GM18520 (cell line): ENCODE measurements around the gene MORC2.

ENCODE experiments used
- ATAC-seq: cut with Tn5 transposase; IDR thresholded peaks from one replicate; pipeline ENCODE4 v1.9.1; 2021; ENCODE audit not compliant: unreplicated experiment

MORC2 gene

DNA sequence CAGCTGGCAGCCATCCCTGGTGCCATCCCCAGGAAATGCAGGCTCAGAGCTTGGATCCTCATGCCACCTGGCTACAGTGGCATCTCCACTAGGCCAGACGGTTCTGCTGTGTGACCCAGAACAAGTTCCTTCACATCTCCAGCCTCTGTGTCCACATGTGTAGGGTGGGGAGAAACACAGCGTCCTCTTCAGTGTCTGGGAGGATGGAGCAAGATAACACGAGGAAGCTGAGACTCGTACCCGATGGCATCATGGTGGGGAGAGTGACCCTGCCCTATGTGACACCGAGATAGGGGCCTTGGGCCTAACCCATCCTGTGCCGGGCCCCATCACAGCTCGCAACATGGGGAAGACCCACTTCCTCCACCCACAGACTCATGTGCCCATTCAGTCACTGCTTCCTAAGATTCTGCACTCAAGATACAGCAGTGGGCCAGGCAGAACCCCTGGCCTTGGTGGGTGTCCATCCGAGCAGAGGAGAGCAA, 78.5 kb downstream of the MORC2 start:
- no peak for ATAC-seq

DNA sequence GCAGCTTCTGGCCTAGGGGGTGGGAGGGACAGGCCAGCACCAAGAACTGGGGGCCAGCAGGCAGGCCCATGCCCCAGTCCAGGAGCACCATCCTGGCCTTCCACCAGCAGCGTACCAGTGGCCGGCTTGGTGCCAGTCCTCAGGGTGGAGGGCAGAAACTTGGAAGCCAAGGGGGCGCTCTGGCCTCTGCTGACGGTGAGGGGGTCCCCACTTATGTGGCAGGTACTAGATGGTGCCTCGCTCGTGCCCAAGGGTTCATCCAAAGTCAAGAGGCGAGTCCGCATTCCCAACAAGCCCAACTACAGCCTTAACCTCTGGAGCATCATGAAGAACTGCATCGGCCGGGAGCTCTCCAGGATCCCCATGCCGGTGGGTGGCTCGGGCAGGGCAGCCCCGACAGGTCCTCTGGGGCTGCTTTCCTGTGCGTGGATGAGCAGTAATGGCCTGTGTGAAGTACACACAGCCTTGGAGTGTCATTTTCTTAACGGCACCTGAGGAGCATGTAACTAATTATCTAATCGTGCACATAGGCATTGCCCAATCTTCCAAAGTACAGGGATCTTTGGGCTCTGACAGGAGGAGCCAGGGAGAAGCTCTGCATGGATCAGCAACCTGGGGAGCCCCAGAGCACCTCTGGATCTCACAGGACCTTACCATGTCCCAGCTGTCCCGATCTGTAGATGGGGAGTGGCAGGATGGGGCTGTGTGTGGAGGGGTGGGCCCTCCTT, 79.1 kb downstream of the MORC2 start:
- no peak for ATAC-seq

DNA sequence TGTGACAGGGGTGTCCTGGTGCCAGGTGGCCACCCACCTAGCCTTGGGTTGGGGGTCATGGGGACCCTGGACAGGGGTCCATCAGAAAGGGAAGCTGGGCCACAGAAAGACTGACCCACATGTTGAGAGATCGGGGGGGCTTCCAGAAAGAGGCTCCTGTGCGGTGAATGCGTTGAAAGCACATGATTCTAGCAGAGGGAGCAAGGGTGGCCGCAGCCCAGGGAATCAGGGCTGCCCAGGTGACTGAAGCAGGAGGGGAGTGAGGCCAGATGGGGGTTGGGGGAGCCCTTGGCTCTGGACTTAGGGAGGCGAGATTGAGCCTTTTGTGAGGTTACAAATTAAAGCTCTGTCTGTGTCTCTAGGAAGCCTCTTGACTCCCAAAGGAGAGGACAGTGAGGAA, 80.7 kb downstream of the MORC2 start:
- no peak for ATAC-seq

DNA sequence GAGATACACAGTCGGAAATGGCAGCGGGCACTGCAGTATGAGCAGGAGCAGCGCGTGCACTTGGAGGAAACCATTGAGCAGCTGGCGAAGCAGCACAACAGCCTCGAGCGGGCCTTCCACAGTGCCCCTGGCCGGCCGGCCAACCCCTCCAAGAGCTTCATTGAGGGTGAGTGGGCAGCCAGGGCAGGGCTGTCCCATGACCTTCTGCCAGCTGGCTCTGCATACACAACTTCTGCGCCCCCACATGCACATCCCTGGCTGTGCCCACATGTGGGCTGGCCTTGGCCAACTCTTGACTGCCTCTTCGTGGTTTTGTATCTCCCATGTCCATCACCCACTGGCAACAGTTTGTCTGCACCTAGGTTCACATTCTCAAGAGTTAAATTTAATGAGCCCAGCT, 81.1 kb downstream of the MORC2 start:
- no peak for ATAC-seq

DNA sequence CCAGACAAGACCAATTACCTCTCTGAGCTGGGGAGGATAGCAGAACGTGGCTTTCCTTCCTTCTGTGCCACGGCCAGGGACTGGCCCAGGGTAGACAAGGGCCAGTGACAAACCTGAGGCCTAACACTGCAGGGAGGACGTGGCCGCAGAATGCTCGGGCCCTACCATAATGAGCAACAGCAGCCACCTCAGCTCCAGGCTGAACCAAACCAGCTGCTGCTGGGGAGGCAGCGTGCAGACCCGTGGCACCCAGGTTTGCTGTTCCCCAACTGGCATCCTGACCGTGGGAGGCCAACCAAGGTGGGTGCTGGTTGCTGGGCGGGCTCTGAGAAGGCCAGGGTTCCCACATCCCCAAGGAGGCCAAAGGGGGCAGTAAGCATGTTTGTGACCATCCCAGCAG, 83.0 kb downstream of the MORC2 start:
- ATAC-seq, result no peak

DNA sequence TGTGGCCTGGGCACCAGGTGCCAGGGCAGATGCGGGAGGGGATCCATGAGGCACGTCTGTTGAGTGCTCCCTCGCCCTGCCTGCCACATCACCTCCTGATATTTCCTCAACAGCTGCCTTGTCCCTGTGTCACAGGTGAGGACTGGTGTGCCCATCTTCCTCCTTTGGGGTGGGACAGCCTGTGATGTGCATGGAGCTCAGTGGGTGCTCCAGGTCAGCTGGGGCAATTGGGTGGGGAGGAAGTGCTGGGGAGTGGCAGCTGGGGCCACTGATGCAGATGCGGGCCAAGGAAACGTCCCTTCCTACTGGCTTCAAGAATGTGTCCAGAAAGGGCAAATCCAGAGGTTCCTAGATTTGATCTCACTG, 83.6 kb downstream of the MORC2 start:
- no peak for ATAC-seq

DNA sequence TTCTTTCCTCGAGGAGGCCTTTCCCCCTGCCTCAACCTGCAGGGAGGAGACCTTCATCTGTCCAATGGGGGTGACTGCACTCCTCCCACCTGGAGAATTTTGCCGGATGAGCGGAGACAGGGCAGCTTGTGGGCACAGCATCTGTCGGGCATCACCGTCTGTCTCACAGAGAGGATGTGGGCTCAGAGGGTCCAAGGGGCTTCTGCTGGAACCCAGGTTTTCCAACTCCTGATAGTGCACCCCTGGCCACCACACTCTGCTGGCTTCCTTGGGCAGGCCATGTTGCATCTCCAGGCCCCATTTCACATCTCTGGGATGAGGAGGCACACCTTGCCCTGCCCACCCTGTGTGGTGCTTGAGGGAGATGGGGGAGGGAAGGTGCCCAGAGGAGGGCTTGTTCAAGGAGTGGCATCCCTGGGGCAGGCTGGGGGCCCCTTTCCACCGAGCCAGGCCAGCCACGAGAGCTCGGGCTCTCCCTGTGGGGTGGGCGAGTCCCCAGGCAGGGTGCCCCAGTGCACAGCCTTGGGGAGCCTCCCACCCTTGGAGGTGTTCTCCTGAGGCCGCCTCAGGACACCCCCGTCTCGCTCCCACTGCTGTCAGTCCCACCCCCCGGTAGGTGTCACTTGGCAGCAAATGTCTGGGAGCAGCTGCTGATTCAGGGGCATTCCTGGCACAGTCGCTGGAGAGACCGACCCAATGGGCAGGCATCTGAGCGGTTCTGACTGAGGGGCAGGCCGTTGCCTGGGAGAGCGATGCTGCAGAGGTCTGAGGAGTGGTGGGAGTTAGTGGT, 84.2 kb downstream of the MORC2 start:
- no peak for ATAC-seq

DNA sequence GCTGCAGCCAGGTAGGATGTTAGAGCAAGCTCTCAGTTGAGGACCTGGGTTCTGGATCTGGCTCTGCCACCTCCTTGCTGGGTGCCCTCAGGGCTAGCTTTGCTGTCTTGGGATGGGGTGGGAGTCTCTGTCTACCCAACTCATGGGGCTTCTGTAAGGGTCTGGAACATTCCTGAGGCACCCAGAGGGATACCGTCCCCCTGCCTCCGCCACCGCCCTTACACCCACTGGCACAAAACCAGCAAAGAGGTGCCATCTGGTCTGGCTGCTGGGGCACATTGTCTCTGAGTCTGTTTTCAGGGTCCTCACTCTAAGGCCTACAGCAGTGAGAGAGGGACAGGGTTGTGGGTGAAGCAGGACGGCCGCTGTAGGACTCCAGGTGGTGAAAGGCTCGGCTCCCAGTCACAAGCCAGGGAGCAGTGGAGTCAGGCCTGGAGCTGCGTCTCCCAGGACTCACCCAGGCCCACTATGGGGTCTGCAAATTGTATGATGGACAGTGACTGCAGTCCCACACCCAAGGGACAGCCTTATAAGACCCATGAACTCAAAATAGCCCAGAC, 84.9 kb downstream of the MORC2 start:
- ATAC-seq, result no peak

DNA sequence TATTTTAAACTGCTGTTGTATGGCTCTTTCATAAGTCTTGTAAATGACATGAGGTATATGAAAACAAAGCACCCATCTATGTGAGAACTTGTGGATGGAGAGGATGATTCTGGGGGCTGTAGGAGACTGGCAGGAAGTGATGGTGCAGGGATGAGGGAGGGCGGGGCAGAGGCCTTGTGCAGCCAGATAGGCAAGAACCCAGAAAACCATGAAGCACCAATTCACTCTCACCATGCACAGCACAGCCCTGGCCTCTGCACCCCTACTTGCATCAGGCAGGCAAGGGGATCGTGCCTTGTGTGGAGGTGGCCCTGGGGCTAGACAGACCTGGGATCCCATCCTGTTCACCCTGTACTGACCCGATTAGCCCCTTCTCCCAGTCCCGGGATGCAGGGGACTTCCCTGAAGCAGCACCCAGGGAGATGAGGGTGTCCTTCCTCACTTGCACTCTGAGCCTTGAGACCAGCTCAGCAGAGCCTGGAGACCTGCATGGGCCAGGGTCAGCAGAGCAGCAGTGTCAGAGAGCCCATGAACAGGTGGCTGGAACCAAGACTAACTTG, 85.5 kb downstream of the MORC2 start:
- no peak for ATAC-seq

DNA sequence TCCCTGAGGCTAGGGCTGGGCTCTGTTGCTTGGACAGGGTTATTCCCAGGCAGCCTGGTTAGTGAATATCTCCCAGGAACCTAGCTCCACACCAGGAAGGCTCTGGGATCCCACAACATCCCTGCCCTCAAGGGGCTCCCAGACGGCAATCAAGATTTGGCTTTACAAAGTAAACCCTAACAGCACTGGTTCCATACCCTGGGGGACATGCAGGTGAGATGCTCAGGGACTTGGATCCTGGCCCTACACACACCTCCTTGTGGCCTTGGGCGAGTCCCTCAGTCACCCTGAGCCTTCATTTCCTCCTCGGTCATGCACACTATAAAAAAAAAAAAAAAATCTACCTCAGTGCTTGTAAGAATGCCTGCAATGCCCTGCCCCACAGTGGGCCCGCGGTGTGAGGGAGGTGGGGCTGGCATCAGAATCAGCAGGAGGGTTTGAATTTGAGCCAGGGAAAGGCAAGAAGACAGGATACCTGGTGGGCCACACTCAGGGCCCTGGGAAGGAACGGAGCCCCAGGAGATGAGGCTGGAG, 86.3 kb downstream of the MORC2 start:
- no peak for ATAC-seq

DNA sequence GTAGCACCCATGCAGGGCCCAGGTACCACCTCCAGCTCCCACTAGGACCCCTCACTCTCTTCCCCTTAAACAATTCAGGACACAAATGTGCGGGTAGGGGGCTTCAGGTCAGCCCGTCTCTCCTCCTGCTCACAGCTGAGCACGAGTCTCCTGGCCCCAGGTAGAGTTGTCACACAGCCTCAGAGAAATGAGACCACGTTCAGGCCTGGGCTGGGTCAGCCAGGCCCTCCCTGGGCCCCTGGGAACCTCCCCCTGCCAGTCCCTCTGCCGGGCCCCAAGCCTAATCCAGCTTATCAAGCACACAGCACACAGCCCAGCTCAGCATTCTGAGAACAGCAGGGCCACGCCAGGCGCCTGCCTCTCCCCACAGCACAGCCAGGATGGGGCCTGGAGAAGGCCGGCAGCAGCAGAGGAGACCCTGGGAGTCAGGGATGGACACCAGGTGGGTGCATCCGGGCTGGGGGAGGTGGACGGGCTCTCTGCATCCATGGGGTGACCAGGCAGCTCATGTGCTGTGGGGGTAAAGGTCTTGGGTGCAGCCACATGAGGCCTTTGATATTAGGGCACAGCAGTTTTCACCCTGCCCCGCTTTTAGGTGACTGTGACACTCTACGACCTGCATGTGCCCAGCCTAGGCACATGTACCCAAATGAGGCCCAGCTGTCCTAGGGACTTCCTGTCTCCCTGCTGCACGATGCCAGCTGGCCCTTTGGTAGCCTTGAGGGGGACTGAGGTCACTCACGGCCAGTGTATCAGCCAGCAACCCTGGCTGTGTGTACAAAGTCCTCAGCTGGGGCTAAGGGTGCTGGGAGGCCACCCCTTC, 87.0 kb downstream of the MORC2 start:
- no peak for ATAC-seq

DNA sequence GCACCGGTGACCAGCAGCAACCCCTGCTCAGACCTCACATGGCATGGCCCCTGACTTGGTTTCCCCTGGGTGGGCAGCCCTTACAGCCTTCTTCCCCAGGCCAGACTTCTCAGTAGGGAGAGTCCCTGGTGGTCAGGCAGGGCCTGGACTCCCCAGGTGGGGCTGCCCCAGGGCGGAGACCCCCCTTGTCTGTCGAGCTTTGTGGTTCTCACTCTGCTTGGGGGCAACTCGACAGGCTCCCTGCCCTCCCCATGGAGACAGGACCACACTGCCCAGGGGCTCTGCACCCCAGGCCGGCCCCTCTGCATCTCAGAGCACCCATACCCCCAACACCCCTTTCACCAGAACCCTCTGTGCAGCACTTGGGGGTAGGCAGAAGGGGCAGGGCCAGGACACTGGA, 87.7 kb downstream of the MORC2 start:
- ATAC-seq, result no peak

DNA sequence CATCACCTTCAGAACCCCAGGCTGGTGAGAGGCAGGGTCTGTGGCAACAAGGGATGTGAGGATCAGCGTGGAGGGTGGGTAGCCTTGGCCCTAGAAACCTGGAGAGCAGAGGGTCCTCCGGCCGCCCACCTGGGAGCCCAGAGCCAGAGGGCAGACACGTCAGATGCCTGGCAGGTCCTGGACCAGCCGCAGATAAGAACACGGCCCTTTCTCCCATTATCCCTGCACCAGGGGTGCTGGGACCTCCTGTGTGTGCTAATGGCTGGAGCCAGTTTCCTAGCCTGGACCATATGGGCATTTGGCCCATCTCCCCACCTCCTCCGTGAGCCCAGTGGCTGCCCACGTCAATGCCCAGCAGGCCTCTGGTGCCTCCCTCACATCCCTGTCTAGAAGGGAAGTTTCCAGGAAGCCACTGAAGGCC, 88.4 kb downstream of the MORC2 start:
- ATAC-seq, result no peak

DNA sequence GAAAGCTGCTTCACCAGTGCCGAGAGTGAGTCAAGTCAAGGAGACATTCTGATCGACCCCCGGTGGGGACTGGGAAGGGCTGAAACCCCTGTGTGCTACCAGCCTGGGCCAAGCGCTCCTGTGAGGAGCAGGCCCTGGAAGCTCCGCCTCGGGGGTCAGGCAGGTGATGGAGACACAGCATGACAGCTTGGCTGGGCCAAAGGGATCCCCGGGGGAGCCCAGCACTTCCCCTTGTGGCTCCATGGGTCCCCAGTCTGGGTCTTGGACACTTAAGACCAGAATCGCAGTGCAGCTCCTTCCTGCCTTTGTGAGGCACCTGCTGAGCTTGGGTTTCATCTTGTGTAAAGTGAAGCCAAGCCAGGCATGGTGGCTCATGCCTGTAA, 89.2 kb downstream of the MORC2 start:
- ATAC-seq, result no peak

DNA sequence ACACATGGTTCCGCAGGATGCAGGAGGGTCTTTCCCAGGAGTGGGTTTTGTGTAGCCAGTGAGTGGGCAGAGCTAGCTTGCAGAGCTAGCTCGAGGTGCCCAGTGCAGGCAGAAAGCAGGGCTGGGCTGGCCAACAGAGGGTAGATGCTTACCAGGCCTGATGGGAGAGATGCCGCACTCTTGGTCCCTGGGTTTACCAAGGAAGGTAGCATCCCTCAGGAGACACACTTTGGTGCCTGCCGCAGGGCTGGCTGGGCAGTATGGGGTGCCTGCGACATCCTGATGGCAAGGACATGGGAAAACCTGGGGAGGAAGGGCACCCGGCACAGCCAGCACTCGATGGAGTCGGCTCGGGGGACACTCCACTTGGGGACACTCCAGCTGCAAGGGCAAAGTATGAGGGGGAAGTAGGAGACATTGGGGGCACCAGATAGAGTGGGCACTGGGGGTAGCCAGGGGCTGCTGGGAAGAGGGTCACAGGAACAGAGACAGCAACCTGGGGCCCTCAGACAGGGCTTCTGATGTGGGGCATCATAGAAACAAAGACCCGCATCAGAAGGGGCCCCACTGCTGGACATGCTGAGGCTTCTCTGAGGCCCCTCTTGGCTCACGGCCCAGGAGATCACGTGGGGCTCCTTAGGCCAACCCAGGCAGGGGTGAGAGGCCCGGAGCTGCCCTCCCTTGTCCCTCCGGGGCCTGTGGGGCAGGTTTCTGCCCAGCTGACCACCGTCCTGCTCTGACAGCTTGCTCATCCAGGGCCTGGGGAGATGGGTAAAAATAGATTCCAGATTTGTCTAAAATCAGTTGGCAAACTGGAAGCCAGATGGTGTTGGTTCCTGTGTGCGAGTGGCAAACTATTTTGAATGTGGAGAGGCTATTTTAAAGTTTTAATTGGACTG, 89.8 kb downstream of the MORC2 start:
- ATAC-seq, result no peak

DNA sequence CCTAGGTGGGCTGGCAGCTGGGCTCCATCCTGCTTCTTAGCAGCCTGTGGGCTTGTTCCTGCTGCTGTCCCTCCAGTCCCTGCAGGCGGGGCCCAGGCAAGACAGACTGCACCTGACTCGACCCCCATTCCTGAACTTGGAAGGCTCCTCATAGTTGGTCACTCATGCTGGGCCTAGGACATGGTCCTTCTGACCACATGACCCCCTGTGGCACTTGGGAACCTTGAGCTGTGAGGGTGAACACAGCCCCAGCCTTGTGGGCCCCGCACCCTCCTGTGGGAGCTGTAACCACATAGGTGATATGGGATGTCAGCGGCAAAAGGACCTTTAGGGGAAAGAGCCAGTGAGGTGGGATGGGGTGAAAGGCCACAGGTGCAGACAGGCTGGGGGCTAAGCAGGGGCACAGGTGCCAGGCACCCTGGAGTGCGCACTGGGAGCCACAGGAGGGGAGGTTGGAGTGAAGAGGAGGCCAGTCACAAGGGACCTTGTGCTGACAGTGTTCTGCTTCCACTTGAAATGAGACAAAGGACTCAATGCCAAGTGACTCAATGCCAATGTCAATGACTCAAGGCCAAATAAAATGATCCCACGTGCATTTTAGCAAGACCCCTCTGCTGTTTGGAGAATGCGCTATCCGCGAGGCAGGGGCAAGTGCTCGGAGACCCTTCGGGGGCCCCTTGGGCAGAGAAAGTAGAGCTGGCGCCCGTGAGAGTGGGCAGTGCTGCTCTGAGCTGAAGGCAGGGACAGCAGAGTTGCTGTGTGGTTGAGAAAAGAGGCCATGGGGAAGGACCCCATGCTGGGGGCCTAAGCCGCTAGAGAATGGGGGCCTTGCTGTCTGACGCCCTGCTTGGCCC, 90.7 kb downstream of the MORC2 start:
- ATAC-seq, result no peak

DNA sequence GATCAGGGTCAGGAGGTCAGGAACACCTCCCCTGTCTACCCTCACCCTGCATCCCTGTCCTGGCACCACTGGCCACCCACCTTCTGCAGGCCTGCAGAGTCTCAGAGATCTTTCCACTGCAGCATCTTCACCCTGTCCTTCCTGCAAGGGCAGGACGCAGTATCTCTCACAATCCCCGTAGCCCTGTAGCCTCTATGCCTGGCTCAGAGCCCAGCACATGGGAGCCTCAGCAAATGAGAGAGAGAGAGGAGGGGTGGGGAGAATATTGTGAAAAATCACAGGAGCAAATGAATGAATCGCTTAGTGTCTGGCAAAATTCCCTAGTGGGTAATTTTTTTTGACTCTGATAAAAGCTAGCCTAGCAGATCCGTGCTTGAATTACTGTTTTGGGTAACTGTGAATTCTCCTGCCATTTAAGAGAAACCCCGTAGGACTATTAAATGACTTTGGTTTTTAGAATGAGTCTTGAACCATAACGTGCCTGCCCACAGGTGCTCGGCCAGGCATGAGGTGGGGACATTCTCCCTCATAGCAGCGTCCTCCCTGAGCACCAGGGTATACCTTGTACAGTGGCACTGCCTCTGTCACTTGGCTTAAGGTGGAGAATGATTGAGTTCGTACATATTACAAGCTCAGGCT, 91.5 kb downstream of the MORC2 start:
- ATAC-seq, result no peak

DNA sequence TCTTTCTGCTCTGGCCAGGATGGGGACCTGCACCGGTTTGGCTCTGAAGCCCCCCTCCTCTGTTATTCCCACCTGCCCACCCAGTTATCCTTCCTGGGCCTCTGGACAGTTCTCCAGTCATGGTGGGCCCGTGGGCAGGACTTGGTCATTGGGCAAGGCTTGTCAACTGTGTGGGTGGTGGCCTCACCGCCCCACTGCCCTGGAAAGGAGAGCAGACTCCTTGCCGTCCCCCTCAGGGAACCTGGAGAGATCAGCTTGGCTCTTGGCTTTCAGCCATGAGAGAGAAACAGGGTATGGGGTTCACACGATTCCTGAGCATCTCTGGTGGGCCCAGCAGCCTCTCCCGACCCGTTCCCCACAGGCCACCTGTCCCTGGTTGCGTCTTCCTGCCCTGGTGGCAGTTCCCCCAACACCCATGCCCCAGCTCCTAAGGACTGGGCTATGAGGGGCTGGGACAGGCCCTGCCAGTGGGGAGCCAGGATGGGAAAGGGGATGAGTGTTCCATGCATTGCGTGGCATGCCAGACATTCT, 92.3 kb downstream of the MORC2 start:
- ATAC-seq, result no peak
